HEK293 (cell line): Measurements from ENCODE around the gene UBR2.

ENCODE experiments used
- CTCF ChIA-PET: fragments of 350-600 bp; formaldehyde crosslinking; extraction: SDS; loops from one replicate; lab custom pipeline; 2021; ENCODE audit warnings: antibody characterized with exemption; lab: Yijun Ruan, JAX
- POLR2A ChIA-PET: fragments of 300-600 bp; formaldehyde crosslinking; extraction: SDS; loops from one replicate; lab custom pipeline; 2020; ENCODE audit warnings: antibody characterized with exemption, inconsistent platforms; lab: Yijun Ruan, JAX
- H3K27ac ChIP-seq: fragments of 200-500 bp; sonication (Bioruptor generic); 2 replicates; pipeline ENCODE4 v1.5.1; 2014; ENCODE audit warnings: low read depth, low read length, control low read depth, inconsistent platforms; ENCODE audit errors: extremely low read depth
- H3K36me3 ChIP-seq, 2 experiments: fragments of 200-500 bp in 1 of 2; sonication (Bioruptor generic) in 1 of 2; 1 replicate in 1 of 2; 2 replicates in 1 of 2; pipeline ENCODE4 v1.5.1; 2014 to 2017; ENCODE audit warnings: inconsistent platforms in 2 of 2, low read length in 2 of 2; ENCODE audit not compliant: control insufficient read depth in 2 of 2, insufficient read depth in 1 of 2
- H3K4me1 ChIP-seq: fragments of 200-500 bp; sonication (Bioruptor generic); 2 replicates; pipeline ENCODE4 v1.5.1; 2014; ENCODE audit warnings: mild to moderate bottlenecking, low read length, inconsistent platforms; ENCODE audit not compliant: control insufficient read depth, insufficient read depth
- H3K4me3 ChIP-seq: 2 replicates; pipeline ENCODE4 v1.5.1; 2011; ENCODE audit warnings: low read depth, mild to moderate bottlenecking, control low read depth, low read length, moderate library complexity
- H3K9me3 ChIP-seq: fragments of 200-500 bp; sonication (Bioruptor generic); 2 replicates; pipeline ENCODE4 v1.5.1; 2014; ENCODE audit warnings: low read depth, low read length, inconsistent platforms; ENCODE audit not compliant: control insufficient read depth, insufficient read depth
- GLIS1 ChIP-seq: fragments of 450-650 bp; formaldehyde crosslinking; IDR thresholded peaks from 2 replicates; pipeline ENCODE4 v1.5.1; 2016; ENCODE audit warnings: missing biosample characterization, missing genetic modification characterization
- OVOL3 ChIP-seq: fragments of 450-650 bp; formaldehyde crosslinking; IDR thresholded peaks from 2 replicates; pipeline ENCODE4 v1.5.1; 2016; ENCODE audit warnings: missing biosample characterization, missing genetic modification characterization
- PRDM1 ChIP-seq: fragments of 450-650 bp; formaldehyde crosslinking; IDR thresholded peaks from 2 replicates; pipeline ENCODE4; 2016; ENCODE audit warnings: missing biosample characterization, missing genetic modification characterization
- SCRT2 ChIP-seq: fragments of 450-650 bp; formaldehyde crosslinking; IDR thresholded peaks from 2 replicates; pipeline ENCODE4 v1.5.1; 2016; ENCODE audit warnings: missing biosample characterization, missing genetic modification characterization
- YY2 ChIP-seq: fragments of 450-650 bp; formaldehyde crosslinking; IDR thresholded peaks from 2 replicates; pipeline ENCODE4 v1.5.1; 2016; ENCODE audit warnings: missing biosample characterization, missing genetic modification characterization
- ZNF121 ChIP-seq: fragments of 450-650 bp; formaldehyde crosslinking; IDR thresholded peaks from 2 replicates; pipeline ENCODE4 v1.5.1; 2016; ENCODE audit warnings: missing biosample characterization, missing genetic modification characterization
- ZNF211 ChIP-seq: fragments of 450-650 bp; formaldehyde crosslinking; IDR thresholded peaks from 2 replicates; pipeline ENCODE4 v1.5.1; 2016; ENCODE audit warnings: low read depth, missing biosample characterization, missing genetic modification characterization
- ZNF341 ChIP-seq: fragments of 450-650 bp; formaldehyde crosslinking; IDR thresholded peaks from 2 replicates; pipeline ENCODE4; 2016; ENCODE audit warnings: low read depth, missing biosample characterization, missing genetic modification characterization
- ZNF48 ChIP-seq: fragments of 450-650 bp; formaldehyde crosslinking; IDR thresholded peaks from 2 replicates; pipeline ENCODE4 v1.5.1; 2016; ENCODE audit warnings: missing biosample characterization, missing genetic modification characterization
- ZNF510 ChIP-seq: fragments of 450-650 bp; formaldehyde crosslinking; IDR thresholded peaks from 2 replicates; pipeline ENCODE4 v1.5.1; 2018; ENCODE audit warnings: mild to moderate bottlenecking, missing genetic modification characterization, missing biosample characterization; ENCODE audit not compliant: insufficient replicate concordance
- ZNF670 ChIP-seq: fragments of 450-650 bp; formaldehyde crosslinking; IDR thresholded peaks from 2 replicates; pipeline ENCODE4 v1.5.1; 2016; ENCODE audit warnings: missing biosample characterization, missing genetic modification characterization, low read depth
- ZSCAN30 ChIP-seq: fragments of 450-650 bp; IDR thresholded peaks from 2 replicates; pipeline ENCODE4 v1.5.1; 2018; ENCODE audit warnings: missing biosample characterization, mild to moderate bottlenecking, missing genetic modification characterization, moderate library complexity
- TF ChIP-seq, protein P1 (sequence below): fragments of 450-650 bp; formaldehyde crosslinking; IDR thresholded peaks from 2 replicates; pipeline ENCODE4 v1.5.1; 2016; ENCODE audit warnings: missing biosample characterization, missing genetic modification characterization

Gene UBR2

DNA sequence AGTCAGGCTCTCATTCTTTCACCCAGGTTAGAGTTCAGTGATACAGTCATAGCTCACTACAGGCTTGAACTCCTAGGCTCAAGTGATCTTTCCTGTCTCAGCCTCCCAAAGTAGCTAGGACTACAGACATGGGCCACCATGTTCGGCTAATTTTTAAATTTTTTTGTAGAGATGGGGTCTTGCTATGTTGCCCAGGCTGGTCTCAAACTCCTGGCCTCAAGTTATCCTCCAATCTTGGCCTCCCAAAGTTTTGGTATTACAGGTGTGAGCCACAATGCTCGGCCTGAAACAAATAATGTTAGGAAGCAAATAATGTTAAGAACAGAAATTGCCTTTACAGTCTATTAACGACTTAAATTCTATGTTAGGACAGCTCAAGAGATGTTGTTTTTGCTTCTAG, 1.8 kb upstream of the UBR2 start:
- ChIA-PET CTCF (interaction anchor here (0.6 to 7.4 kb wide), 5 partner anchors 13 to 347 kb away, joined by 3 to 123 read pairs (median 5); no protein-coding TSS in a partner anchor), POLR2A (no interaction called here)
- Histone ChIP-seq H3K27ac (no peak overlapping the region), H3K36me3 (peaks cover 2 to 4% of the 10 kb centered on the region in 2 experiments; a peak in 1 of 3 replicates), H3K4me1 (no peaks in the 10 kb centered on the region), H3K4me3 (no peak overlapping the region), H3K9me3 (no peaks in the 10 kb centered on the region)
- TF ChIP-seq ZNF121 (tag by site-specific recombination), result peak; percentile 81
- no peak for TF ChIP-seq OVOL3 (tag by site-specific recombination)
- no peak for TF ChIP-seq ZNF211
- no peak for TF ChIP-seq ZNF48
- TF ChIP-seq ZNF670 (tag by site-specific recombination), result no peak
- TF ChIP-seq ZNF510, result no peak

DNA sequence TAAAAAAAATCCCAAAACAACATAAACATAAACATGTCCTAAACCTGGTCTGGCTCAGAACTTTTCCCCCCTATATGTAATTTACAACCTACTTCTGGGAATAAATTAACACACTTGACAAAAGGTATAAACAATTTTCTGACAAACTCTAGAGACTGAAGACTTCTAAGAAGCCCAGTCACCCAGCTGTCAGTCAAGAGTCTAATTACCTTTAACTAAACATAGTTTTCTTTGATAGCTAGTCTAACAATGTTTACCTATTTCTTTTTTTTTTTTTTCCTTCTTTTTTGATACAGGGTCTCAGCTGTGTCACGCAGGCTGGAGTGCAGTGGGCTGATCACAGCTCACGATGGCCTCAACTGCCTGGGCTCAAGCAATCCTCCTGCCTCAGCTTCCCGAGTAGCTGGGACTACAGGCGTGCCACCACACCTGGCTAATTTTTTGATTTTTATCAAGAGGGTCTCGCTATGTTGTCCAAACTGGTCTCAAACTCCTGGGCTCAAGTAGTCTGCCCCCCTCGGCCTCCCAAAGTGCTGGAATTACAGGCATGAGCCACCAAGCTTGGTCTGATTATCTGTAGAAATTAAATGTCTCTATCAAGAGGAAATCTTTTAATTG, 932 bp upstream of the UBR2 start:
- H3K4me3 ChIP-seq, result no peak overlapping the region
- H3K4me1 ChIP-seq, result no peaks in the 10 kb centered on the region
- POLR2A ChIA-PET, result interaction anchor here (0.6 to 2.7 kb wide), 5 partner anchors 15 to 317 kb away, joined by 3 to 23 read pairs (median 11); partner anchors contain the start of genes RPL7L1 and TRERF1
- H3K9me3 ChIP-seq, result no peaks in the 10 kb centered on the region
- H3K27ac ChIP-seq, result no peak overlapping the region
- 0 out of 2 replicates have a peak, but pooled peaks have one; percentile 14 for TF ChIP-seq ZNF121 (tag by site-specific recombination)
- TF ChIP-seq, protein P1, sequence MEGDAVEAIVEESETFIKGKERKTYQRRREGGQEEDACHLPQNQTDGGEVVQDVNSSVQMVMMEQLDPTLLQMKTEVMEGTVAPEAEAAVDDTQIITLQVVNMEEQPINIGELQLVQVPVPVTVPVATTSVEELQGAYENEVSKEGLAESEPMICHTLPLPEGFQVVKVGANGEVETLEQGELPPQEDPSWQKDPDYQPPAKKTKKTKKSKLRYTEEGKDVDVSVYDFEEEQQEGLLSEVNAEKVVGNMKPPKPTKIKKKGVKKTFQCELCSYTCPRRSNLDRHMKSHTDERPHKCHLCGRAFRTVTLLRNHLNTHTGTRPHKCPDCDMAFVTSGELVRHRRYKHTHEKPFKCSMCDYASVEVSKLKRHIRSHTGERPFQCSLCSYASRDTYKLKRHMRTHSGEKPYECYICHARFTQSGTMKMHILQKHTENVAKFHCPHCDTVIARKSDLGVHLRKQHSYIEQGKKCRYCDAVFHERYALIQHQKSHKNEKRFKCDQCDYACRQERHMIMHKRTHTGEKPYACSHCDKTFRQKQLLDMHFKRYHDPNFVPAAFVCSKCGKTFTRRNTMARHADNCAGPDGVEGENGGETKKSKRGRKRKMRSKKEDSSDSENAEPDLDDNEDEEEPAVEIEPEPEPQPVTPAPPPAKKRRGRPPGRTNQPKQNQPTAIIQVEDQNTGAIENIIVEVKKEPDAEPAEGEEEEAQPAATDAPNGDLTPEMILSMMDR (tag by site-specific recombination), result no peak
- CTCF ChIA-PET, result interaction anchor here (0.6 to 2.1 kb wide), 6 partner anchors 8 to 250 kb away, joined by 4 to 26 read pairs (median 4); no protein-coding TSS in a partner anchor
- H3K36me3 ChIP-seq, result peaks cover 4% of the 10 kb centered on the region in 2 experiments; a peak in 2 of 3 replicates

DNA sequence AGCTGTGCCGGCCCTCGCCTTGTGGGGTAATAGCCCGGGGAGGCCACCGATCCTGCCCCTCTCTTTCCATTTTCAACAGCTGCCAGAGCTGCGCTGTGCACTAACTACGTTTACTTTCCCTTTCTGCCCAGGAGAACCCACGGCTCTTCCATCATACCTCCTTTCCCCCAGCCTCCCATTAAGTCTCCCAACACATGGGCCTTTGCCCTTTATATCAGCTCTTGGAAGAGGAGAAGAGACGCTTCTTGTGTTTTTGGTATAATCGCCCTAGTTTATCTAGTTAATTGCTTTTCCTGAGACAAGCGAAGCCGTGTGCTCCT, 637 bp downstream of the UBR2 start:
- TF ChIP-seq GLIS1 (tag by site-specific recombination) (peak; percentile 52; the same call in 1 of the 2 replicates), ZSCAN30 (tag by site-specific recombination) (no peak), PRDM1 (peak; percentile 93), ZNF341 (tag by site-specific recombination) (peak; percentile 100)
- POLR2A ChIA-PET, result interaction anchor here (0.6 to 2.7 kb wide), 17 partner anchors 8 to 472 kb away, joined by 3 to 23 read pairs (median 5); partner anchors contain the start of genes BICRAL, CNPY3, PPP2R5D and RPL7L1
- H3K9me3 ChIP-seq, result no peaks in the 10 kb centered on the region
- peak overlapping the region; percentile 59 for H3K27ac ChIP-seq
- peaks cover 4% of the 10 kb centered on the region in 2 experiments; a peak in 2 of 3 replicates for H3K36me3 ChIP-seq
- no peaks in the 10 kb centered on the region for H3K4me1 ChIP-seq
- CTCF ChIA-PET, result interaction anchor here (0.5 to 3.3 kb wide), 12 partner anchors 9 to 170 kb away, joined by 3 to 26 read pairs (median 4); no protein-coding TSS in a partner anchor
- peak overlapping the region; percentile 82 for H3K4me3 ChIP-seq

DNA sequence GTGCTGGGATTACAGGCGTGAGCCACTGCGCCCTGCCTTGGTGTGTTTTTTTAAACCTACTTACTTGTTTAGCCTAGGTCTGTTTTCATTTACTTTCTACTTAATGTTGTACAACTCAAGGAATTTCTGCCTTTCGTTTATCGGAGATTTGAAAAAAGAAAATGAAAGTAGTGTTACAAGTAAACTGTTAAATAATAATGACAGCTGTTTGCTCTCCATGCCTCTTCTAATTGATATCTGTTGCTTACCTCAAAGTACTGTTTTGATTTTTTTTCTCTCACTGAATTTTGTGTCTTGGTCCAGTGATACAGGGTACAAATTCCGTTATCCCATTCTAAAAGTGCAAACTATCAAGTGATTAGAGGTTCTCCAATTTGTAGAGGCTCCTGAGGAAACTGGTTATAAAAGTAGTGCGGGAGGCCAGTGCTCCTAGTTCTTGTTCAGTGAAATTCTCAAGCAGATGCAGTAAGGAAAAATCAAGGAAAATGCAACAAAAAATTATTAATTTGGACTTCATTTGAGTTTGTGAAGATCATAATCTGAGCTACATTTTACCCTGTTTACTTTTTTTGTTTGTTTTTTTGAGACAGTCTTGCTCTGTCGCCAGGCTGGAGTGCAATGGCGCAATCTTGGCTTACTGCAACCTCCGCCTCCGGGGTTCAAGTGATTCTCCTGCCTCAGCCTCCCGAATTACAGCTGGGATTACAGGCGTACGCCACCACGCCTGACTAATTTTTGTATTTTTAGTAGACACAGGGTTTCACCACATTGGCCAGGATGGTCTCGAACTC, 2.2 kb downstream of the UBR2 start:
- TF ChIP-seq PRDM1 (peak; percentile 93), SCRT2 (tag by site-specific recombination) (peak; percentile 44; the same call in 1 of the 2 replicates), YY2 (tag by site-specific recombination) (no peak)

More for the DNA sequence above, 2.2 kb downstream of the UBR2 start:
- ChIA-PET POLR2A (interaction anchor here (0.7 to 2.7 kb wide), 3 partner anchors 18 to 314 kb away, joined by 4 to 11 read pairs (median 4); partner anchors contain the start of gene RPL7L1), CTCF (interaction anchor here (0.6 to 3.3 kb wide), 7 partner anchors 13 to 1246 kb away, joined by 3 to 15 read pairs (median 6); no protein-coding TSS in a partner anchor)
- no peaks in the 10 kb centered on the region for H3K4me1 ChIP-seq
- no peak overlapping the region for H3K27ac ChIP-seq
- H3K9me3 ChIP-seq, result no peaks in the 10 kb centered on the region
- H3K4me3 ChIP-seq, result peak overlapping the region; percentile 82
- H3K36me3 ChIP-seq, result peaks cover 4% of the 10 kb centered on the region in 2 experiments; a peak in 2 of 3 replicates
